Pancreas (tissue), 10 donors: ENCODE measurements around the gene TARBP1. TPM values are rescaled to one million over a fixed set of nuclear protein-coding genes. Genes with fewer than 3 reads are reported as not detected.
"Not testable (repeated sequence)": the region's sequence is repeated elsewhere in the genome, so short reads cannot be mapped to it uniquely, and the experiment has no call there.

ENCODE experiments used
- ATAC-seq, 4 donors: fragments of 200-7000 bp; cut with Tn5 transposase; one replicate each; pipeline versions ENCODE4 v1.8.0 to v1.9.1; 2020; ENCODE audit warnings: mild to moderate bottlenecking in 4 of 4, moderate library complexity in 4 of 4
- DNase-seq, 6 donors: peaks; one replicate each; pipeline ENCODE4 v3.0.0-alpha.2; 2020
- FAIRE-seq: peaks from 2 replicates; lab custom pipeline; 2012; peaks lifted over from hg19 to GRCh38; lab: Jason Lieb, UNC
- H3K27ac ChIP-seq, 4 donors: fragments of 200-600 bp; sonication (generic); 1 replicate in 3 of 4; 2 replicates in 1 of 4; pipeline versions ENCODE4 v1.5.0 to v1.8.0; 2020
- H3K27me3 ChIP-seq, 4 donors: fragments of 200-600 bp; one replicate each; pipeline ENCODE4 v1.8.0; 2021
- H3K36me3 ChIP-seq, 3 donors: fragments of 200-600 bp; sonication (generic) in 1 of 3; one replicate each; pipeline versions ENCODE4 v1.5.0 to v1.8.0; 2020 to 2021
- H3K4me1 ChIP-seq, 3 donors: fragments of 200-600 bp; one replicate each; pipeline ENCODE4 v1.8.0; 2021
- H3K4me3 ChIP-seq, 4 donors: fragments of 200-600 bp; sonication (generic) in 2 of 4; one replicate each; pipeline versions ENCODE4 v1.5.0 to v1.8.0; 2020 to 2021
- H3K9me3 ChIP-seq, 4 donors: fragments of 200-600 bp; one replicate each; pipeline ENCODE4 v1.8.0; 2021
- WGBS, 2 donors: extraction: QIAGEN DNeasy Blood & Tissue Kit; methylation state at CpG; one replicate each; pipeline ENCODE4 v1.1.7; 2013; 5-methylcytosine and 5-hydroxymethylcytosine counted together
- intact Hi-C, 3 donors: fragments of 100-400 bp; cut with DNase I; formaldehyde crosslinking; loops; one replicate each; pipeline versions ENCODE4 v1.11.1 to v1.14.2; 2022
- polyA plus RNA-seq, 2 donors: library from polyadenylated mRNA; stranded (reverse); fragments of 200-250 nt; gene quantifications; one replicate each; pipeline ENCODE4 v1.2.3, GENCODE V29; 2013
- total RNA-seq, 6 donors: library from RNA; stranded (reverse); fragmentation: NEBNext Ultra II Directional in 4 of 6; extraction: Animal tissue kit (Norgen Biotek cat#: 25700) in 4 of 6; gene quantifications; one replicate each; pipeline versions ENCODE4 v1.2.1 to v1.2.4, GENCODE V29; 2021 to 2023
- TF ChIP-seq, protein P1 (sequence below), 4 donors: fragments of 200-600 bp; sonication (generic) in 3 of 4; IDR thresholded peaks; one replicate each; pipeline versions ENCODE4 v1.5.0 to v1.8.0; 2021; ENCODE audit warnings: antibody characterized with exemption in 4 of 4
- donor health status: healthy with polysubstance abuse.
- donor health status: DM: no; HTN: no; CAD: no; lungs with moderate emphysema.
- donor health status: DM: no; HTN: no; CAD: no.
- donor health status: control.
- donor health status: control.
- donor health status: Bipolar disorder and iron deficiency.
- donor health status: DM: yes; HTN: yes; CAD: no.
- donor health status: DM: no; HTN: no; CAD: no.
- donor health status: DM: no; HTN: no; CAD: no.
- donor health status: DM: yes; HTN: yes; CAD: no.

The TARBP1 gene
- total and polyA plus RNA-seq, 8 donors, result 11.0 to 52.2 (median 14.4) TPM

- Histone ChIP-seq H3K27me3 (no peaks in the 10 kb centered on the region), H3K4me1 (no peaks in the 10 kb centered on the region), H3K9me3 (no peaks in the 10 kb centered on the region), H3K36me3 (peaks cover 0 to 11% (median 0%) of the 10 kb centered on the region in 3 donors), H3K27ac (peak overlapping the region in 2 of 4 donors; percentile 5 to 48), H3K4me3 (no peak overlapping the region)
- DNase-seq, result no peak
- ATAC-seq, result peak in 2 of 4 donors; percentile 52 to 68
- intact Hi-C loops, result no loop called here
- TF ChIP-seq, protein P1, sequence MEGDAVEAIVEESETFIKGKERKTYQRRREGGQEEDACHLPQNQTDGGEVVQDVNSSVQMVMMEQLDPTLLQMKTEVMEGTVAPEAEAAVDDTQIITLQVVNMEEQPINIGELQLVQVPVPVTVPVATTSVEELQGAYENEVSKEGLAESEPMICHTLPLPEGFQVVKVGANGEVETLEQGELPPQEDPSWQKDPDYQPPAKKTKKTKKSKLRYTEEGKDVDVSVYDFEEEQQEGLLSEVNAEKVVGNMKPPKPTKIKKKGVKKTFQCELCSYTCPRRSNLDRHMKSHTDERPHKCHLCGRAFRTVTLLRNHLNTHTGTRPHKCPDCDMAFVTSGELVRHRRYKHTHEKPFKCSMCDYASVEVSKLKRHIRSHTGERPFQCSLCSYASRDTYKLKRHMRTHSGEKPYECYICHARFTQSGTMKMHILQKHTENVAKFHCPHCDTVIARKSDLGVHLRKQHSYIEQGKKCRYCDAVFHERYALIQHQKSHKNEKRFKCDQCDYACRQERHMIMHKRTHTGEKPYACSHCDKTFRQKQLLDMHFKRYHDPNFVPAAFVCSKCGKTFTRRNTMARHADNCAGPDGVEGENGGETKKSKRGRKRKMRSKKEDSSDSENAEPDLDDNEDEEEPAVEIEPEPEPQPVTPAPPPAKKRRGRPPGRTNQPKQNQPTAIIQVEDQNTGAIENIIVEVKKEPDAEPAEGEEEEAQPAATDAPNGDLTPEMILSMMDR (IDR thresholded peaks at IDR 0.05), result no peak
- peak; percentile 80 for FAIRE-seq
These were observed 78.2 kb downstream of the TARBP1 start for GRCh38 chr1:234400773-234401172.

- 90 to 94% methylated on average over 6 of the region's 6 CpGs for WGBS, 2 donors
- intact Hi-C loops, H3K4me1 ChIP-seq, H3K27ac ChIP-seq, H3K9me3 ChIP-seq, FAIRE-seq, H3K27me3 ChIP-seq, ATAC-seq, H3K4me3 ChIP-seq, DNase-seq, H3K36me3 ChIP-seq: not testable (repeated sequence)
These were observed 79.5 kb downstream of the TARBP1 start for GRCh38 chr1:234399515-234399914.

- Histone ChIP-seq H3K27ac (no peak overlapping the region), H3K27me3 (no peaks in the 10 kb centered on the region), H3K9me3 (no peaks in the 10 kb centered on the region), H3K4me1 (no peaks in the 10 kb centered on the region), H3K36me3 (peaks cover 0 to 7% (median 0%) of the 10 kb centered on the region in 3 donors), H3K4me3 (no peak overlapping the region)
- WGBS, 2 donors, result 83% methylated on average over 8 of the region's 8 CpGs
- no peak for ATAC-seq
- TF ChIP-seq, protein P1 (IDR thresholded peaks at IDR 0.05), result no peak
- intact Hi-C loops, result no loop called here
- no peak for DNase-seq
- FAIRE-seq, result no peak
These were observed 80.1 kb downstream of the TARBP1 start for GRCh38 chr1:234398849-234399381.

DNA sequence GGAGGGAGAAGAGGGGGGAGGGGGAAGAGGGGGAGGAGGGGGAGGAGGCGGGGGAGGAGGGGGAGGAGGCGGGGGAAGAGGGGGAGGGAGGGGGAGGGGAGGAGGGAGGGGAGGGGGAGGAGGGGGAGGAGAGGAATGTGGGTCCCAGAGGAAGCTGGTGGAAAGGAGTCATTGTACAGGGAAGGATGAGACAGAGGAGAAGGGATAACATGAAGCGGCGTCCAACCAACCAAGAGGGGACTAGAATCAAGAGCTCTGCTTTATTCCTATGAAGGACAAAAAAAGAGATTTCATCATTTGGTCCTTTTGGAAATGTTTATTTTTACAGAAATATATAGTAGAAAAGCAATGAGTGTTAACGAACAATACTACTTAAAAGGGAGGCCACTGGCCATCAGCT, 81.2 kb downstream of the TARBP1 start:
- intact Hi-C loops, result no loop called here
- Histone ChIP-seq H3K4me3 (no peak overlapping the region), H3K9me3 (no peaks in the 10 kb centered on the region), H3K27ac (no peak overlapping the region), H3K36me3 (peaks cover 0 to 7% (median 0%) of the 10 kb centered on the region in 3 donors), H3K4me1 (no peaks in the 10 kb centered on the region), H3K27me3 (no peaks in the 10 kb centered on the region)
- ATAC-seq, result no peak
- no peak for FAIRE-seq
- 67 to 79% methylated on average over 3 of the region's 5 CpGs for WGBS, 2 donors
- DNase-seq, result no peak
- TF ChIP-seq, protein P1 (IDR thresholded peaks at IDR 0.05), result no peak

GRCh38 chr1:234396871-234397270, 82.1 kb downstream of the TARBP1 start:
- H3K4me1 ChIP-seq, result no peaks in the 10 kb centered on the region
- 92 to 95% methylated on average over 6 of the region's 6 CpGs for WGBS, 2 donors
- intact Hi-C loops, result no loop called here
- ATAC-seq, result no peak
- DNase-seq, result no peak
- TF ChIP-seq, protein P1 (IDR thresholded peaks at IDR 0.05), result no peak
- H3K27ac ChIP-seq, result no peak overlapping the region
- H3K4me3 ChIP-seq, result no peak overlapping the region
- peaks cover 0 to 7% (median 0%) of the 10 kb centered on the region in 3 donors for H3K36me3 ChIP-seq
- H3K9me3 ChIP-seq, result no peaks in the 10 kb centered on the region
- H3K27me3 ChIP-seq, result no peaks in the 10 kb centered on the region
- FAIRE-seq, result no peak
